ENCODE data around the gene PSMC6.

GRCh38 chr14:52695481-52696091 lies 11.4 kb upstream of the PSMC6 start, which contains the start of gene ERO1A:
- TF ChIP-seq, protein P1, sequence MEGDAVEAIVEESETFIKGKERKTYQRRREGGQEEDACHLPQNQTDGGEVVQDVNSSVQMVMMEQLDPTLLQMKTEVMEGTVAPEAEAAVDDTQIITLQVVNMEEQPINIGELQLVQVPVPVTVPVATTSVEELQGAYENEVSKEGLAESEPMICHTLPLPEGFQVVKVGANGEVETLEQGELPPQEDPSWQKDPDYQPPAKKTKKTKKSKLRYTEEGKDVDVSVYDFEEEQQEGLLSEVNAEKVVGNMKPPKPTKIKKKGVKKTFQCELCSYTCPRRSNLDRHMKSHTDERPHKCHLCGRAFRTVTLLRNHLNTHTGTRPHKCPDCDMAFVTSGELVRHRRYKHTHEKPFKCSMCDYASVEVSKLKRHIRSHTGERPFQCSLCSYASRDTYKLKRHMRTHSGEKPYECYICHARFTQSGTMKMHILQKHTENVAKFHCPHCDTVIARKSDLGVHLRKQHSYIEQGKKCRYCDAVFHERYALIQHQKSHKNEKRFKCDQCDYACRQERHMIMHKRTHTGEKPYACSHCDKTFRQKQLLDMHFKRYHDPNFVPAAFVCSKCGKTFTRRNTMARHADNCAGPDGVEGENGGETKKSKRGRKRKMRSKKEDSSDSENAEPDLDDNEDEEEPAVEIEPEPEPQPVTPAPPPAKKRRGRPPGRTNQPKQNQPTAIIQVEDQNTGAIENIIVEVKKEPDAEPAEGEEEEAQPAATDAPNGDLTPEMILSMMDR (IDR thresholded peaks at IDR 0.05) = peak in 1 of 4 donors; percentile 24
- TF ChIP-seq POLR2A (IDR thresholded peaks at IDR 0.05) = peak; percentile 93

All from right lobe of liver (tissue), 4 donors.